ENCODE data around the gene DGKH. TPM values are rescaled to one million over a fixed set of nuclear protein-coding genes. Genes with fewer than 3 reads are reported as not detected.

The DGKH gene
- total and polyA plus RNA-seq, 9 of the 15 experiments (the other 6 are each of a cell fraction or from before 2014, with no cell fraction given) = 0.38 to 4.4 (median 3.1) TPM

- TF ChIP-seq STAT6 (CRISPR knock-in tag; IDR thresholded peaks at IDR 0.05) = no peak
- no peak for TF ChIP-seq MTA3 (IDR thresholded peaks at IDR 0.05; ENCODE audit: borderline replicate concordance)
- no peak for TF ChIP-seq TCF15 (CRISPR knock-in tag; IDR thresholded peaks at IDR 0.05)
- 0 out of 2 replicates have a peak, but pooled peaks have one; percentile 58 for TF ChIP-seq LCOR (CRISPR knock-in tag; IDR thresholded peaks at IDR 0.05)
- no peak for TF ChIP-seq FOXK2 (conservative IDR thresholded peaks at IDR 0.05 in 1 of 2, IDR thresholded peaks at IDR 0.05 in 1 of 2; ENCODE audit: low read depth in 2 of 2)
- TF ChIP-seq KLF10 (CRISPR knock-in tag; IDR thresholded peaks at IDR 0.05) = no peak
- TF ChIP-seq ZBTB34 (CRISPR knock-in tag; IDR thresholded peaks at IDR 0.05) = no peak
- TF ChIP-seq CTCF (IDR thresholded peaks at IDR 0.05 in 2 of 3, conservative IDR thresholded peaks at IDR 0.05 in 1 of 3; ENCODE audit: insufficient read depth in 2 of 3, low read depth in 1 of 3, low read length in 3 of 3) = peak in 1 of 3 experiments; percentile 18; a peak in 1 of 6 replicates
- TF ChIP-seq ZNF583 (CRISPR knock-in tag; IDR thresholded peaks at IDR 0.05) = no peak
- TF ChIP-seq RNF2 (IDR thresholded peaks at IDR 0.05) = peak; percentile 31; the same call in 1 of the 2 replicates
- peak; percentile 99 for TF ChIP-seq L3MBTL2 (IDR thresholded peaks at IDR 0.05)
- TF ChIP-seq E2F8 (IDR thresholded peaks at IDR 0.05; ENCODE audit: low read depth, partially characterized antibody) = peak; percentile 67
- peak in 1 of 3 experiments; percentile 61; a peak in 1 of 6 replicates for TF ChIP-seq ZBTB11 (CRISPR knock-in tag; IDR thresholded peaks at IDR 0.05)
These were observed 223.1 kb downstream of the DGKH start (continued) for GRCh38 chr13:42271337-42272114.

Data from K562 (cell line).